ENCODE measurements around the gene RNF115. TPM values are rescaled to one million over a fixed set of nuclear protein-coding genes. Genes with fewer than 3 reads are reported as not detected.

The RNF115 gene
- total and polyA plus RNA-seq, 2 of the 8 experiments (the other 6 are each of a cell fraction or from before 2014, with no cell fraction given), result 4.7 to 10.8 TPM

DNA sequence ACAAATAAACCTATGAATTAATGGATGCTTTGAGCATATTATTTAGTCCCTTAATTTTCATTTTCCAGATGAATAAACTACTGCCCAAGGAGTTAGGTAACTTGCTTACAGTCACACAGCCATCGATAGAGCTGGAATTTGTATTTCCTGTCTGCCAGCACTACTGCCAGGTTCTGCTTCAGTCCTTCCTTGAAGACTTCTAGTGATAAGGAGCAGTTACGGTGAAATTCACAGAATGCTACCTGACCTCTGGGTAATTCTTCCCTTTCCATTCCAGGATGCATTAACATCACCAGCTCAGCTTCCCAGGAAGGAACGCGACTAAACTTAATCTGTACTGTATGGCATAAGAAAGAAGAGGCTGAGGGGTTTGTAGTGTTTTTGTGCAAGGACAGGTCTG lies 93.4 kb downstream of the RNF115 start (continued):
- no peak for TF ChIP-seq CHD7 (IDR thresholded peaks at IDR 0.05; ENCODE audit: insufficient replicate concordance, low read length)
- TF ChIP-seq HDAC2 (IDR thresholded peaks at IDR 0.05; ENCODE audit: borderline replicate concordance in 1 of 2, low read depth in 2 of 2, low read length in 2 of 2), result no peak
- TF ChIP-seq CBX5 (IDR thresholded peaks at IDR 0.05; ENCODE audit: low read depth, low read length), result no peak
- TF ChIP-seq POLR2AphosphoS5 (IDR thresholded peaks at IDR 0.05; ENCODE audit: low read depth, low read length), result no peak
- TF ChIP-seq SP4 (IDR thresholded peaks at IDR 0.05; ENCODE audit: low read length), result no peak

Measured in H1 (cell line).